HepG2 (cell line): ENCODE results near the gene NFKBIL1. TPM values are rescaled to one million over a fixed set of nuclear protein-coding genes. Genes with fewer than 3 reads are reported as not detected.

ENCODE experiments used
- ARNTL ChIP-seq: sonication (generic); formaldehyde crosslinking; IDR thresholded peaks from 2 replicates; pipeline ENCODE4 v1.4.0; 2020; ENCODE audit warnings: mild to moderate bottlenecking, missing genetic modification reagents
- FOSL2 ChIP-seq: sonication (generic); formaldehyde crosslinking; IDR thresholded peaks from 2 replicates; pipeline ENCODE4 v1.4.0; 2020; ENCODE audit warnings: missing genetic modification reagents
- GATAD1 ChIP-seq: IDR thresholded peaks from 2 replicates; pipeline ENCODE4 v1.6.1; 2016; ENCODE audit warnings: missing genetic modification reagents, missing compliant biosample characterization
- IKZF5 ChIP-seq: IDR thresholded peaks from 2 replicates; pipeline ENCODE4 v1.6.1; 2018; ENCODE audit warnings: missing genetic modification reagents, mild to moderate bottlenecking, missing compliant biosample characterization
- JARID2 ChIP-seq: sonication (generic); formaldehyde crosslinking; IDR thresholded peaks from 2 replicates; pipeline ENCODE4 v1.8.1; 2023; ENCODE audit warnings: missing genetic modification reagents, inconsistent platforms; ENCODE audit not compliant: insufficient replicate concordance
- KDM3A ChIP-seq: IDR thresholded peaks from 2 replicates; pipeline ENCODE4 v1.6.1; 2018; ENCODE audit warnings: low read depth, missing compliant biosample characterization
- SALL1 ChIP-seq: sonication (generic); formaldehyde crosslinking; IDR thresholded peaks from 2 replicates; pipeline ENCODE4 v1.8.0; 2022; ENCODE audit warnings: mild to moderate bottlenecking, missing genetic modification reagents
- SMAD3 ChIP-seq: sonication (generic); formaldehyde crosslinking; IDR thresholded peaks from 2 replicates; pipeline ENCODE4 v1.4.0; 2020; ENCODE audit warnings: missing genetic modification reagents
- SSRP1 ChIP-seq: IDR thresholded peaks from 2 replicates; pipeline ENCODE4 v1.6.1; 2016; ENCODE audit warnings: control low read depth
- THAP11 ChIP-seq: IDR thresholded peaks from 2 replicates; pipeline ENCODE4 v1.6.1; 2016; ENCODE audit warnings: missing biosample characterization, missing genetic modification reagents
- ZEB1 ChIP-seq: IDR thresholded peaks from 2 replicates; pipeline ENCODE4 v1.6.1; 2012; ENCODE audit warnings: mild to moderate bottlenecking, low read depth, inconsistent platforms; ENCODE audit not compliant: insufficient replicate concordance
- ZNF354B ChIP-seq: sonication (generic); formaldehyde crosslinking; IDR thresholded peaks from 2 replicates; pipeline ENCODE4 v1.8.0; 2022; ENCODE audit warnings: mild to moderate bottlenecking, missing genetic modification reagents
- ZNF430 ChIP-seq: sonication (generic); formaldehyde crosslinking; IDR thresholded peaks from 2 replicates; pipeline ENCODE4 v1.9.0; 2021; ENCODE audit warnings: mild to moderate bottlenecking, missing genetic modification reagents
- polyA plus RNA-seq, 8 experiments: library from polyadenylated mRNA; depleted of rRNA in 3 of 8; stranded (reverse) in 7 of 8; unstranded in 1 of 8; fragments of >200 nt; fragmentation: Illumina TruSeq in 4 of 8; extraction: Trizol in 4 of 8; gene quantifications; 2 replicates each; pipeline versions ENCODE4 v1.2.1 to v1.2.3, GENCODE V29; 2011 to 2016; ENCODE audit warnings: low read depth in 4 of 8, missing spikeins in 1 of 8, mixed read lengths in 1 of 8; ENCODE audit not compliant: insufficient read depth in 1 of 8
- total RNA-seq, 5 experiments: library from RNA; depleted of rRNA; stranded (reverse); fragments of >200 nt; fragmentation: Illumina TruSeq; extraction: Trizol; gene quantifications; 2 replicates each; pipeline ENCODE4 v1.2.3, GENCODE V29; 2016; ENCODE audit warnings: low read depth in 1 of 5
- TF ChIP-seq, protein P1 (sequence below): sonication (generic); formaldehyde crosslinking; IDR thresholded peaks from 2 replicates; pipeline ENCODE4; 2020; ENCODE audit warnings: missing genetic modification reagents, mild to moderate bottlenecking, borderline replicate concordance
- TF ChIP-seq, protein P2 (sequence below): sonication (generic); formaldehyde crosslinking; IDR thresholded peaks from 2 replicates; pipeline ENCODE4 v1.5.1; 2020; ENCODE audit warnings: missing genetic modification reagents, mild to moderate bottlenecking, borderline replicate concordance
- TF ChIP-seq, protein P3 (sequence below): sonication (generic); formaldehyde crosslinking; IDR thresholded peaks from 2 replicates; pipeline ENCODE4 v1.4.0; 2020; ENCODE audit warnings: missing genetic modification reagents, mild to moderate bottlenecking, borderline replicate concordance
- TF ChIP-seq, protein P4 (sequence below): sonication (generic); formaldehyde crosslinking; conservative IDR thresholded peaks from 2 replicates; pipeline ENCODE4 v1.5.0; 2020; ENCODE audit warnings: missing genetic modification reagents

NFKBIL1 gene
- total and polyA plus RNA-seq, 2 of the 13 experiments (the other 11 are each of a cell fraction or from before 2014, with no cell fraction given) = 9.7 to 19.5 TPM

DNA sequence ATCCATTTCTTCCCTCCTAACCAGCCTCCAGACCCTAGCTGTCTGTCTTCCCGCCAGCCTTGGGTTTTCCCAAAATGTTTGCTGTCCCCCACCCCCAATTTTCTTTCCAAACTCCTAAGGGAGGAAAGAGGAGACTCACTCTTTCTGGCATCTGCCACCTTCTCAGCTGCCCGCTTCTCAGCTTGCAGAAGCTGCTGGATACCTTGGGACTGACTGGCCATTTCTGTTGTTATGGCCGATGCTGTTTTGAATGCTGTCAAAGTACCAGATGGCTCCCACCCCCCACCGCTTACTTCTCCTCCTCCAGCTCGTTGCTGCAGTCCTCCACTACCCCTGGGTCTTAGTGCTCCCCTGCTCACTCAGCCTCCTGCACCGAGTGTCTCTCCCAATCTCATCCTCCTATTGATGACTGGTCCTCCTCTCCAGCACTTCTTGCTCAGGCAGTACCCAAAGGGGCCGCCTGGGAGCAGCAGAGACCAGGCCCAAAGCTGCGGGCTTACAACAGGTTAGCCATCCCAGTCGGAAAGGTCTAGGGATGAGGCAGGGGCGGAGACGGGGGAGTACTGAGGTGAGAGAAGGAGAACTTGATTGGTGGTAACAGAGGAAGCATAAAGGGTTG lies 960 bp upstream of the NFKBIL1 start, which contains the start of gene ATP6V1G2 (continued):
- TF ChIP-seq IKZF5 (CRISPR knock-in tag) (peak; percentile 34; the same call in 1 of the 2 replicates), THAP11 (CRISPR knock-in tag) (peak; percentile 63; the same call in 1 of the 2 replicates), ZNF354B (CRISPR knock-in tag) (no peak), JARID2 (peak; percentile 89), SMAD3 (CRISPR knock-in tag) (peak; percentile 79; the same call in 1 of the 2 replicates), FOSL2 (CRISPR knock-in tag) (peak; percentile 63), GATAD1 (CRISPR knock-in tag) (peak; percentile 86), KDM3A (peak; percentile 84; the same call in 1 of the 2 replicates), SSRP1 (CRISPR knock-in tag) (no peak; the same call in 1 of the 2 replicates), SALL1 (peak; percentile 81), ZNF430 (CRISPR knock-in tag) (no peak), ARNTL (no peak), ZEB1 (no peak)
- TF ChIP-seq, protein P1, sequence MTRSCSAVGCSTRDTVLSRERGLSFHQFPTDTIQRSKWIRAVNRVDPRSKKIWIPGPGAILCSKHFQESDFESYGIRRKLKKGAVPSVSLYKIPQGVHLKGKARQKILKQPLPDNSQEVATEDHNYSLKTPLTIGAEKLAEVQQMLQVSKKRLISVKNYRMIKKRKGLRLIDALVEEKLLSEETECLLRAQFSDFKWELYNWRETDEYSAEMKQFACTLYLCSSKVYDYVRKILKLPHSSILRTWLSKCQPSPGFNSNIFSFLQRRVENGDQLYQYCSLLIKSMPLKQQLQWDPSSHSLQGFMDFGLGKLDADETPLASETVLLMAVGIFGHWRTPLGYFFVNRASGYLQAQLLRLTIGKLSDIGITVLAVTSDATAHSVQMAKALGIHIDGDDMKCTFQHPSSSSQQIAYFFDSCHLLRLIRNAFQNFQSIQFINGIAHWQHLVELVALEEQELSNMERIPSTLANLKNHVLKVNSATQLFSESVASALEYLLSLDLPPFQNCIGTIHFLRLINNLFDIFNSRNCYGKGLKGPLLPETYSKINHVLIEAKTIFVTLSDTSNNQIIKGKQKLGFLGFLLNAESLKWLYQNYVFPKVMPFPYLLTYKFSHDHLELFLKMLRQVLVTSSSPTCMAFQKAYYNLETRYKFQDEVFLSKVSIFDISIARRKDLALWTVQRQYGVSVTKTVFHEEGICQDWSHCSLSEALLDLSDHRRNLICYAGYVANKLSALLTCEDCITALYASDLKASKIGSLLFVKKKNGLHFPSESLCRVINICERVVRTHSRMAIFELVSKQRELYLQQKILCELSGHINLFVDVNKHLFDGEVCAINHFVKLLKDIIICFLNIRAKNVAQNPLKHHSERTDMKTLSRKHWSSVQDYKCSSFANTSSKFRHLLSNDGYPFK (CRISPR knock-in tag) = no peak
- TF ChIP-seq, protein P2, sequence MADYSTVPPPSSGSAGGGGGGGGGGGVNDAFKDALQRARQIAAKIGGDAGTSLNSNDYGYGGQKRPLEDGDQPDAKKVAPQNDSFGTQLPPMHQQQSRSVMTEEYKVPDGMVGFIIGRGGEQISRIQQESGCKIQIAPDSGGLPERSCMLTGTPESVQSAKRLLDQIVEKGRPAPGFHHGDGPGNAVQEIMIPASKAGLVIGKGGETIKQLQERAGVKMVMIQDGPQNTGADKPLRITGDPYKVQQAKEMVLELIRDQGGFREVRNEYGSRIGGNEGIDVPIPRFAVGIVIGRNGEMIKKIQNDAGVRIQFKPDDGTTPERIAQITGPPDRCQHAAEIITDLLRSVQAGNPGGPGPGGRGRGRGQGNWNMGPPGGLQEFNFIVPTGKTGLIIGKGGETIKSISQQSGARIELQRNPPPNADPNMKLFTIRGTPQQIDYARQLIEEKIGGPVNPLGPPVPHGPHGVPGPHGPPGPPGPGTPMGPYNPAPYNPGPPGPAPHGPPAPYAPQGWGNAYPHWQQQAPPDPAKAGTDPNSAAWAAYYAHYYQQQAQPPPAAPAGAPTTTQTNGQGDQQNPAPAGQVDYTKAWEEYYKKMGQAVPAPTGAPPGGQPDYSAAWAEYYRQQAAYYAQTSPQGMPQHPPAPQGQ = no peak
- TF ChIP-seq, protein P3, sequence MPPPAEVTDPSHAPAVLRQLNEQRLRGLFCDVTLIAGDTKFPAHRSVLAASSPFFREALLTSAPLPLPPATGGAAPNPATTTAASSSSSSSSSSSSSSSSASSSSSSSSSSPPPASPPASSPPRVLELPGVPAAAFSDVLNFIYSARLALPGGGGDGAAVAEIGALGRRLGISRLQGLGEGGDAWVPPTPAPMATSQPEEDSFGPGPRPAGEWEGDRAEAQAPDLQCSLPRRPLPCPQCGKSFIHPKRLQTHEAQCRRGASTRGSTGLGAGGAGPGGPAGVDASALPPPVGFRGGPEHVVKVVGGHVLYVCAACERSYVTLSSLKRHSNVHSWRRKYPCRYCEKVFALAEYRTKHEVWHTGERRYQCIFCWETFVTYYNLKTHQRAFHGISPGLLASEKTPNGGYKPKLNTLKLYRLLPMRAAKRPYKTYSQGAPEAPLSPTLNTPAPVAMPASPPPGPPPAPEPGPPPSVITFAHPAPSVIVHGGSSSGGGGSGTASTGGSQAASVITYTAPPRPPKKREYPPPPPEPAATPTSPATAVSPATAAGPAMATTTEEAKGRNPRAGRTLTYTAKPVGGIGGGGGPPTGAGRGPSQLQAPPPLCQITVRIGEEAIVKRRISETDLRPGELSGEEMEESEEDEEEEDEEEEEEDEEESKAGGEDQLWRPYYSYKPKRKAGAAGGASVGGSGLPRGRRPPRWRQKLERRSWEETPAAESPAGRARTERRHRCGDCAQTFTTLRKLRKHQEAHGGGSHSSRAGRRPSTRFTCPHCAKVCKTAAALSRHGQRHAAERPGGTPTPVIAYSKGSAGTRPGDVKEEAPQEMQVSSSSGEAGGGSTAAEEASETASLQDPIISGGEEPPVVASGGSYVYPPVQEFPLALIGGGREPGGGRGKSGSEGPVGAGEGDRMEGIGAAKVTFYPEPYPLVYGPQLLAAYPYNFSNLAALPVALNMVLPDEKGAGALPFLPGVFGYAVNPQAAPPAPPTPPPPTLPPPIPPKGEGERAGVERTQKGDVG (CRISPR knock-in tag) = peak; percentile 46; the same call in 1 of the 2 replicates
- TF ChIP-seq, protein P4, sequence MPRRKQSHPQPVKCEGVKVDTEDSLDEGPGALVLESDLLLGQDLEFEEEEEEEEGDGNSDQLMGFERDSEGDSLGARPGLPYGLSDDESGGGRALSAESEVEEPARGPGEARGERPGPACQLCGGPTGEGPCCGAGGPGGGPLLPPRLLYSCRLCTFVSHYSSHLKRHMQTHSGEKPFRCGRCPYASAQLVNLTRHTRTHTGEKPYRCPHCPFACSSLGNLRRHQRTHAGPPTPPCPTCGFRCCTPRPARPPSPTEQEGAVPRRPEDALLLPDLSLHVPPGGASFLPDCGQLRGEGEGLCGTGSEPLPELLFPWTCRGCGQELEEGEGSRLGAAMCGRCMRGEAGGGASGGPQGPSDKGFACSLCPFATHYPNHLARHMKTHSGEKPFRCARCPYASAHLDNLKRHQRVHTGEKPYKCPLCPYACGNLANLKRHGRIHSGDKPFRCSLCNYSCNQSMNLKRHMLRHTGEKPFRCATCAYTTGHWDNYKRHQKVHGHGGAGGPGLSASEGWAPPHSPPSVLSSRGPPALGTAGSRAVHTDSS (CRISPR knock-in tag) = no peak
